Neuronal stem cell (in vitro differentiated cells): Measurements from ENCODE around the gene MSANTD1.
A peak's percentile ranks its signal among the peaks of the same experiment; 100 is the strongest.

ENCODE experiments used
- DNase-seq: peaks from one replicate; pipeline ENCODE4 v3.0.0-alpha.2; 2013; ENCODE audit warnings: low spot score
- H2AFZ ChIP-seq: one replicate; pipeline ENCODE4 v1.6.1; 2013; ENCODE audit warnings: mild to moderate bottlenecking, low read length, inconsistent platforms
- H2AK5ac ChIP-seq: 2 replicates; pipeline ENCODE4 v1.6.1; 2013; ENCODE audit warnings: low read depth, mild to moderate bottlenecking, inconsistent platforms, low read length, moderate library complexity, mixed read lengths
- H2BK120ac ChIP-seq: 2 replicates; pipeline ENCODE4 v1.6.1; 2013; ENCODE audit warnings: low read depth, mild to moderate bottlenecking, inconsistent platforms, low read length, moderate library complexity, mixed read lengths
- H2BK12ac ChIP-seq: one replicate; pipeline ENCODE4 v1.6.1; 2013; ENCODE audit warnings: low read length, inconsistent platforms
- H2BK15ac ChIP-seq: 2 replicates; pipeline ENCODE4 v1.6.1; 2013; ENCODE audit warnings: mild to moderate bottlenecking, low read length, inconsistent platforms, mixed read lengths
- H2BK5ac ChIP-seq: one replicate; pipeline ENCODE4 v1.6.1; 2013; ENCODE audit warnings: inconsistent platforms, mild to moderate bottlenecking, low read length, moderate library complexity
- H3K14ac ChIP-seq: one replicate; pipeline ENCODE4 v1.6.1; 2013; ENCODE audit warnings: low read length, inconsistent platforms
- H3K18ac ChIP-seq: 2 replicates; pipeline ENCODE4 v1.6.1; 2013; ENCODE audit warnings: low read length, inconsistent platforms
- H3K23ac ChIP-seq: 2 replicates; pipeline ENCODE4 v1.6.1; 2013; ENCODE audit warnings: low read depth, mild to moderate bottlenecking, mixed read lengths, low read length, inconsistent platforms; ENCODE audit not compliant: poor library complexity
- H3K27ac ChIP-seq: replicated peaks from 3 replicates; pipeline ENCODE4 v1.5.1; 2013; ENCODE audit warnings: low read length, inconsistent platforms
- H3K27me3 ChIP-seq, 3 experiments: 2 replicates each; pipeline ENCODE4 v1.6.1; 2013; ENCODE audit warnings: low read length in 3 of 3, mild to moderate bottlenecking in 2 of 3, inconsistent platforms in 1 of 3, low read depth in 1 of 3, mixed read lengths in 1 of 3, moderate library complexity in 1 of 3; ENCODE audit not compliant: control insufficient read depth in 3 of 3, insufficient read depth in 3 of 3
- H3K36me3 ChIP-seq, 2 donors: replicated peaks in 1 of 2; 2 replicates each; pipeline ENCODE4 v1.6.1; 2013; ENCODE audit warnings: low read length in 2 of 2; ENCODE audit not compliant: control insufficient read depth in 2 of 2, insufficient read depth in 2 of 2
- H3K4ac ChIP-seq: 2 replicates; pipeline ENCODE4 v1.6.1; 2013; ENCODE audit warnings: inconsistent platforms, mild to moderate bottlenecking, low read length, moderate library complexity
- H3K4me1 ChIP-seq, 2 donors: 1 replicate in 1 of 2; 2 replicates in 1 of 2; pipeline ENCODE4 v1.6.1; 2013; ENCODE audit warnings: low read length in 2 of 2, low read depth in 1 of 2; ENCODE audit not compliant: control insufficient read depth in 2 of 2, insufficient read depth in 1 of 2
- H3K4me2 ChIP-seq: one replicate; pipeline ENCODE4 v1.6.1; 2013; ENCODE audit warnings: mild to moderate bottlenecking, low read length, inconsistent platforms; ENCODE audit not compliant: insufficient read depth, poor library complexity, severe bottlenecking
- H3K4me3 ChIP-seq, 2 donors: 2 replicates each; pipeline ENCODE4 v1.5.1; 2013; ENCODE audit warnings: low read length in 2 of 2, mild to moderate bottlenecking in 2 of 2, inconsistent platforms in 1 of 2, moderate library complexity in 1 of 2
- H3K79me1 ChIP-seq: one replicate; pipeline ENCODE4 v1.6.1; 2013; ENCODE audit warnings: low read depth, mild to moderate bottlenecking, inconsistent platforms, low read length, moderate library complexity
- H3K9ac ChIP-seq: one replicate; pipeline ENCODE4 v1.6.1; 2013; ENCODE audit warnings: mild to moderate bottlenecking, low read depth, low read length, inconsistent platforms; ENCODE audit not compliant: poor library complexity
- H3K9me3 ChIP-seq, 2 donors: replicated peaks in 1 of 2; 2 replicates each; pipeline versions ENCODE3 to v1.6.1; 2013; ENCODE audit warnings: low read length in 2 of 2, mild to moderate bottlenecking in 2 of 2, inconsistent platforms in 1 of 2, low read depth in 1 of 2, mixed read lengths in 1 of 2, moderate library complexity in 1 of 2; ENCODE audit not compliant: control insufficient read depth in 2 of 2, insufficient read depth in 1 of 2
- H4K8ac ChIP-seq: one replicate; pipeline ENCODE4 v1.6.1; 2013; ENCODE audit warnings: low read depth, mild to moderate bottlenecking, inconsistent platforms, low read length, moderate library complexity
- H4K91ac ChIP-seq: one replicate; pipeline ENCODE4 v1.6.1; 2013; ENCODE audit warnings: low read length, low read depth, mild to moderate bottlenecking, inconsistent platforms; ENCODE audit not compliant: poor library complexity
- WGBS, 2 donors: extraction: QIAGEN DNeasy Blood & Tissue Kit; methylation state at CpG; one replicate each; pipeline ENCODE4 v1.1.7; 2013; ENCODE audit warnings: missing lambda C conversion rate in 2 of 2, mixed read lengths in 1 of 2; ENCODE audit not compliant: insufficient read length in 2 of 2, insufficient replicate concordance in 1 of 2; ENCODE audit errors: extremely low coverage in 2 of 2; 5-methylcytosine and 5-hydroxymethylcytosine counted together

The MSANTD1 gene

DNA sequence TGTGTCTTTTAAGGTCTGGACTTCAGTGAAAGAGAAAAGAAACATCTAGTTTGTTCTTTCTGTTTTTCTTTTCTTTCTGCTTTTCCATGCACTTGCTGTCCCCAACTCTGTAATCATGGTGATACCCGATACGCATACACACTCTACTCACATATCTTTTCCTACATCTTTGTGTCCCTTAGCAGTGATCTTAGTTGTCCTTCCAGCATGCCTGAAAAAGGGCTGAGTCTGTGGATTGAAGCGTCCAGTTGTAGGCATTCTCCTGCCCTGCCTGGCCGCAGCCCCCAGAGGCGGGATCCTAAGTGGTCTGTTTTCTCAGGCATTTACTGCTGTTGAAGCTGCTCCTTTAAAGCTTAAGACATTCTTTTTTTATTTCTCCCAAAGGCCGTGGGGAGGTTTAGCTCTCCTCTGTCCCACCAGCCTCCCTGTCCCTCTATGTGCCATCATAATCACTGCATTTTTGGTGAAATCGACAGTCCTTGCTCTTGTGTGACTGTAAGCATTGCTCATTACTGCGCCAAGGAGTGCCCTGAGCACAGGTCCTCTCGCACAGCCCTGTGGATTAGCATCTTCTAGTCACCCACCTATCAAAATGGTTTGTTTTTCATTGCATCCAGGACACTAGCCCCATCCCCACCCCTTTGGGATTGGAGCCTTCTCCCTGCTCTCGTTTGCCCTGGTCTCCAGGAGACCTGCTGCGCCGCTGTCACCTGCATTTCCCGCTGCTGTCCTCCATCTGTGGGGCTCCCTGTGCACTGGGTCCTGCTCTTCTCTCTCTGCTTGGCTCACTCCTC lies 48.3 kb downstream of the MSANTD1 start:
- H3K4ac ChIP-seq, result no peak overlapping the region
- no peak overlapping the region for H3K23ac ChIP-seq
- H2AK5ac ChIP-seq, result no peak overlapping the region
- no peak overlapping the region for H4K8ac ChIP-seq
- H3K4me3 ChIP-seq, result no peak overlapping the region
- no peak overlapping the region for H3K27ac ChIP-seq
- H3K14ac ChIP-seq, result no peak overlapping the region
- H2BK120ac ChIP-seq, result no peak overlapping the region
- DNase-seq, result no peak
- peaks cover 20% of the 10 kb centered on the region for H3K79me1 ChIP-seq
- H3K36me3 ChIP-seq, result peaks cover 0 to 3% of the 10 kb centered on the region in 2 donors
- peaks cover 0 to 19% of the 10 kb centered on the region in 2 donors for H3K9me3 ChIP-seq
- H2BK5ac ChIP-seq, result no peak overlapping the region
- H3K9ac ChIP-seq, result no peak overlapping the region
- no peak overlapping the region for H2AFZ ChIP-seq
- WGBS, 2 donors, result no CpG with 5 or more reads among the region's 13 CpGs
- H3K4me1 ChIP-seq, result peaks cover 29 to 36% of the 10 kb centered on the region in 2 donors
- H2BK15ac ChIP-seq, result no peak overlapping the region
- H3K18ac ChIP-seq, result no peak overlapping the region
- H4K91ac ChIP-seq, result no peak overlapping the region
- no peak overlapping the region for H2BK12ac ChIP-seq
- no peak overlapping the region for H3K4me2 ChIP-seq
- no peaks in the 10 kb centered on the region for H3K27me3 ChIP-seq

- Histone ChIP-seq H2BK120ac (no peak overlapping the region), H3K4me3 (no peak overlapping the region), H2AFZ (peak overlapping the region; percentile 7), H3K14ac (no peak overlapping the region), H2BK5ac (no peak overlapping the region), H3K23ac (no peak overlapping the region), H2AK5ac (no peak overlapping the region), H2BK15ac (no peak overlapping the region), H3K4me1 (peaks cover 38 to 42% of the 10 kb centered on the region in 2 donors), H3K9me3 (peaks cover 0 to 19% of the 10 kb centered on the region in 2 donors), H3K27me3 (no peaks in the 10 kb centered on the region), H3K4me2 (no peak overlapping the region), H3K4ac (no peak overlapping the region), H3K9ac (no peak overlapping the region), H3K27ac (no peak overlapping the region), H4K8ac (no peak overlapping the region), H3K36me3 (peaks cover 0 to 3% of the 10 kb centered on the region in 2 donors), H3K18ac (no peak overlapping the region), H4K91ac (no peak overlapping the region), H2BK12ac (no peak overlapping the region), H3K79me1 (peaks cover 13% of the 10 kb centered on the region)
- DNase-seq, result no peak
- no CpG with 5 or more reads among the region's 9 CpGs for WGBS, 2 donors
Observed at GRCh38 chr4:3299122-3299975, 50.4 kb downstream of the MSANTD1 start.

DNA sequence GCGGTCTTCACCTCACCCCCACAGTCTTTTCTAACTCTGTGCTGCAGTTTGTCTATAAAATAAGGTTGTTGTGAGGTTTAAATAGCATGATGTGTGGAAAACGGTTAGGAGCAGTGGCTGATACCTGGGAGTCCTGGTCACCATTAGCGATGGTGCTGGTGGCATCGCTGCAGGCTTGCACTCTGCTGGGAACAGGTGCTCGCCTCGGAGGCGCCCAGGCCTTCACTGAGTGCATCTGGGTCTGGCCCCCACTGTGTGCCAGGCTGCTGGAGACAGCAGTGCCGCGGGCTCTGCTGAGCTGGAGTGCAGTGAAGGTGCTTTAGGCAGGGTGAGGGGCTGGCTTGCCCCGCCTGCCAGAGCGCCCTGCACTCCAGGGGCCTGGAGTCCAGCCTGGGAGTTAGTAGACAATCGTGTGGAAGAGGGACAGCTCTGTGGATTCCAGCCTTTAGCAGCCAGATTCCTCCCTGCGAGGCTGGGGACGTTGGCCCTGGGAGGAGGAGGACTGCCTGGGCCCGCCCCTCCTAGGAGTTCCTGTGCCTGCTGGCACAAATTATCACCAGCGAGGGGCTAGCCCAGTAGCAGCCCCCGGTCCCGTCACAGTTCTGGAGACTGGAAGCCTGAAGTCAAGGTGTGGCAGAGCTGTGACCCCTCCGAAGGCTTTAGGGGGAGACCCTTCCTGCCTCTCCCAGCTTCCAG lies 51.2 kb downstream of the MSANTD1 start:
- Histone ChIP-seq H2AFZ (no peak overlapping the region), H4K91ac (no peak overlapping the region), H4K8ac (no peak overlapping the region), H3K9ac (no peak overlapping the region), H2BK12ac (no peak overlapping the region), H3K27me3 (no peaks in the 10 kb centered on the region), H3K36me3 (peaks cover 0 to under 1% of the 10 kb centered on the region in 2 donors), H3K4me3 (no peak overlapping the region), H2BK5ac (no peak overlapping the region), H2AK5ac (peak overlapping the region; percentile 41), H3K9me3 (peaks cover 0 to 15% of the 10 kb centered on the region in 2 donors), H3K14ac (no peak overlapping the region), H3K4ac (no peak overlapping the region), H3K23ac (no peak overlapping the region), H2BK15ac (no peak overlapping the region), H3K27ac (no peak overlapping the region), H2BK120ac (no peak overlapping the region), H3K4me1 (peaks cover 38 to 44% of the 10 kb centered on the region in 2 donors), H3K79me1 (peaks cover 10% of the 10 kb centered on the region), H3K18ac (peak overlapping the region; percentile 66), H3K4me2 (no peak overlapping the region)
- DNase-seq, result no peak
- WGBS, 2 donors, result no CpG with 5 or more reads among the region's 19 CpGs
